Uterine smooth muscle cell (primary cell): ENCODE results near the gene HOGA1. TPM values are rescaled to one million over a fixed set of nuclear protein-coding genes. Genes with fewer than 3 reads are reported as not detected.

Source experiments
- total RNA-seq: library from RNA; depleted of rRNA; stranded (reverse); fragments of >200 nt; gene quantifications from 2 replicates; pipeline ENCODE4 v1.2.3, GENCODE V29; 2014

HOGA1 gene
- 0.50 and 0.89 TPM in 2 replicates for total RNA-seq

DNA sequence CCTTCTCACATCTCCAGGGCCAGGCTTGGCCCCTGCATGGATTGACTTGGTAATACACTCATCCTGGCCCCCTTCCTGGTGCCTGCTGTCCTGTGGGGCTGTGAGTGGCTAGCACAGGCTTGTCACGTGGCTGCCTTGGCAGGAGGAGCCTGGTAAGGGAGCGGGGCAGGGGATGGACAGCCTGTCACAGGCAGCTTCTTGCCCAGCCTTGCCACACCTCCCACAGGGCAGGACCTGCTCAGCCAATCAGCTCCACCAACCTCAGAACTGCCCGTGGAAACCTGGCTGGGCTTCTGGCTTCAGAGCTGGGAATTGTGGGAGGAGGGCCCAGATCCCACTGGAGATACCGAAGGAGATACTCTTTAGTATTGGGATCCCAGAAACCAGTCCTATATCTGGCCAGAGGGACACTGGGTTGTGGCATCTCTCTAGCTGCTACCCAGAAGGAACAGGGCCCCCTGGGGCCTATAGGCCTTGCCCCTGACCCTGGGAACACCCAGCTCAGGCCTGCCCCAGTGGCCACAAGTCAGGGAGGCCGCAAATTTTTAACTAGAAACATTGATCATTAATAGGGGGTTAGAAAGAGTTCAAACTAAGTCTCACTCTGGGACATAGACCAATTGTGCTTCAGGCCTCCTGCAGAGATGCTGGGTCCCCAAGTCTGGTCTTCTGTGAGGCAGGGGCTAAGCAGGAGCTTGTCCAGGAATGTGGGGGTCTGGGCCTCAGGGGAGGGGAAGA, at the start of gene HOGA1:
TSS of gene HOGA1 (plus strand) at position 330 of the 738 bp plus-strand sequence. CDS start at position 645, 315 bp downstream.

DNA sequence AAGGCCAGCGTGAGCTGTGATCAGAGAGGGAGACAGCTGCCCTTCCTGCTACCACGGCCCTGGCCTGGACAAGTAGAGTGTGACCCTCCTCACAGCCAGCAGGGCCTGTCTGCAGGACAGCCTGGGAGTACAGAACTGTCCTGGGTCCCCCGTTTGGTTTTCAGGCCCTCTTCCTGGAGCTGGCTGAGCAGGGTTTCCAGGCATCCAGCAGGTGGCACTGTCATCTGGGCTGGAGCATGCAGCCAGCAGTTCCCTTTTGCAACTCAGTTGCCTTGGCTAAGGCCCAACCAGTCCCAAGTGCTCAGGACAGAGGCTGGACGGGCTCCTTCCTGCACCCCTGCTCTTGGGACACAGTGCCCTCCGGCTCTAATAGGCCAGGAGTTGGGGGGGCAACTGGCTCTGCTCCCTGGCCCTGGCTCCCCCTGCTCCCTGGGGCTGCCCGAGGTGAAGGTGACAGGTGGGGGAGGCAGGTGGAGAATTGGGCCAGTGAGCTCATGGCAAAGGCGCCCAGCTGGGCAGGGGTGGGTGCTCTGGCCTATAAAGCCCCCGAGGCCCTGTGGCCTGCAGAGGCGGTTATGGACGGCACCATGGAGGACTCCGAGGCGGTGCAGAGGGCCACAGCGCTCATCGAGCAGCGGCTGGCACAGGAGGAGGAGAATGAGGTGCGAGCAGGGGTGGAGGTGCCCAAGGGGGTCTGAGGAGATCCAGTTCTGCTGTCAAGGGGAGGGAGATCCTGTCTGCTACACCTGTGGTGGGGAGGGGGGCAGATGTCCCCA, 11.8 kb upstream of the HOGA1 start, which contains the start of gene ANKRD2:
TSS of gene ANKRD2 (plus strand) at position 566 of the 776 bp plus-strand sequence. CDS start at position 576, 10 bp downstream.

DNA sequence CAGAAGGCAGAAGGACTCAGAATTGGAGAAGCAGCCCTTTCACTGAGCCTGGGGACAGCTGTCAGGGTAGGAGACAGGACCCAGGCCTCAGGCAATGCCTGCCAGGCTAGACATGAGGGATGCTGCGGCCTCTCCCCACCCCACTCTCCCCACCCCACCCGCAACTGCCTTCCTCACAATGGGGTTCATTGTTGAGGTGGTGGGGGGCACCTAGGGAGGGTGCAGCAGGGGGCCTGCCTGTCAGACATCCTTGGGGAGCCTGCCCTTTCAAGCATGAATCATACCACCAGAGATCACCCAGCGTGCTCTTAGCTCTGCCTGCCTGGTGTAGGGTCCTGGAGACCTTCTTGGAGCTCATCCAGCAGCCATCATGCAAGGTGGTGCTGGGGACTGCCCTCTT, 5.3 kb downstream of the HOGA1 start, which contains the start of gene C10orf62:
TSS of gene C10orf62 (plus strand) at position 243 of the 400 bp plus-strand sequence. CDS start 177 bp downstream, outside the sequence.

DNA sequence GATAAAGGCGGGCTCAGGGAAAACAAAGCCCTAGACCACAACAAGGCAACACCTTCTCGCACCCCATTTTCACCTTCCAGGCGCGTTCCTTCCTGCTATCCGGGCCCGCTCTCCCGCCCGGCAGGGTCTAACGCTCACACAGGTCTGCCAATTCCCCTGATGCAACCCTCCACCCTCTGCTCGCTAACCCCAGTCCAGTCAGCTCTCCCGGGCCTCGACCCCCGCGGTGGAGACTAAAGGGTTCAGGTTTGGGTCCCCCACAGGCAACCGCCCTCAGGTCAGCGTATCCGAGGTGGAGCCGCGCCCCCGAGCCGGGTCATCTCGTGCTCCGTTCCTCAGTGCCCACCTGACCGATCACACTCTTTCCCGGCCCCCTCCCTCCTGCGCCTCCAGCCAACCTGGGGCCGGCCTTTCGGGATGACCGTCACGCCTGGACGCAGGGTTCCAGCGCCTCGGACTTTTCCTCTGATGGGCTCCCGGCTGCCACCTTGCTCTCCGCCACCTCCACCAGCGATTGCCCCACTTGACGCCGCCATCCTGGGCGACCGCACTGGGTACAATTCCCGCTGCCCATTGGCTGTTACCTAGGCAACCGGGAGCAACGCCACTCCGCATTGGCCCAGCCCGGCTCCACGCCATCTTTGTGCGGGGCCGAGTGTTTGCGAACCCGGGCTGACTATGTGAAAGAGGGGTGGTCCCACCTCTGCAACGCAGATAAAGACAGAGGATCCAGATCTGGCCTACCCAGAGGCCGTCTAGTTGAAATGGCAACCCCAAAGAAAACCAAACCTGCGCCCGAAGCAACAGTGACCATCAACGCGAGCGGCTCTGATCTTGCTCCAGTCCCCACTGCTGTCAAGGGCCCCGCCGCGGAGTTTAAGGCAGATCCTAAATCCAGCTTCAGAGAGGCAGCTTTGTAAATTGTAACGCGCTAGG, 49.0 kb downstream of the HOGA1 start, which contains the start of gene MORN4:
TSS of gene MORN4 (minus strand) at position 552 of the 936 bp plus-strand sequence. CDS start 13,847 bp downstream, outside the sequence.

DNA sequence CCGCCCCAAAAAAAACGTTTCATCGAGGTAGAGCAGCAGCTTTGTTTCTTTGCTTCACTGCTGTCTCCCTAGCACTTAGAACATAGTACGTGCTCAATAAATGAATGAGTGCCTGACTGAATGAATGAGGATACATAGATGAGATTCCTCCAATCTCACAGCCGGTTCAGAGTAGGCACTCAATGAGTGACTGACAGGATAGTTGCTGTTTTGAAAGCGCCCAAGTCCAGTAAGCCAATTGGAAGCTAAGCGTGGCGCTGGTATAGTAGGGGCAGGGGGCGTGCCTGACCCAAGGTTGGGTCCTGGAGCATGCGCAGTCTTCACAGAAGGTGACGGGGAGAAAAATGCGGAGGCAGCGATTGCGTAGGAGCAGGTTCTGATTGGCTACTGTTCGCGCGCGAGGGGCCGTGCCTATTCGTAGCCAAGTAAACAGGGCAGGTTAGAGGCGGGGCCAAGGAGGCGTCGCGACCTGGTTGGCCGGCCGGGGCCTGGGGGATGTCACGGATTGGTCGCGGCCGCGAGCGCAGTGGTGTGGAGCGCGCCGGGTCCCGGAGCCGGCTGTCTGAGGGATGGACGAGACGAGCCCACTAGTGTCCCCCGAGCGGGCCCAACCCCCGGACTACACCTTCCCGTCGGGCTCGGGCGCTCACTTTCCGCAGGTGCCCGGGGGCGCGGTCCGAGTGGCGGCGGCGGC, 56.1 kb downstream of the HOGA1 start, which contains the start of gene PI4K2A:
TSS of gene PI4K2A (plus strand) at position 498 of the 694 bp plus-strand sequence. CDS start at position 570, 72 bp downstream.

Other genes with a start within 250 kb of the HOGA1 start
- 6.0 and 6.6 TPM in 2 replicates for gene FRAT2, start 249.7 kb upstream of the HOGA1 start, total RNA-seq
- 17.5 and 29.7 TPM in 2 replicates for gene RRP12, start 183.0 kb upstream of the HOGA1 start, total RNA-seq
- 355 and 484 TPM in 2 replicates for gene PGAM1, start 158.2 kb upstream of the HOGA1 start, total RNA-seq
- gene EXOSC1, start 138.4 kb upstream of the HOGA1 start, total RNA-seq: 34.6 and 39.4 TPM in 2 replicates
- 45.0 and 51.1 TPM in 2 replicates for gene ZDHHC16, start 138.2 kb upstream of the HOGA1 start, total RNA-seq
- 89.5 and 106 TPM in 2 replicates for gene MMS19, start 86.0 kb upstream of the HOGA1 start, total RNA-seq
- gene UBTD1, start 85.5 kb upstream of the HOGA1 start, total RNA-seq: 25.6 and 31.2 TPM in 2 replicates
- gene ANKRD2, start 11.6 kb upstream of the HOGA1 start, total RNA-seq: 0.25 and 0.66 TPM in 2 replicates
- gene C10orf62, start 5.3 kb downstream of the HOGA1 start, total RNA-seq: 0.11 and 0.37 TPM in 2 replicates
- gene MORN4, start 49.1 kb downstream of the HOGA1 start, total RNA-seq: 5.0 and 9.5 TPM in 2 replicates
- 27.4 and 31.5 TPM in 2 replicates for gene PI4K2A, start 56.3 kb downstream of the HOGA1 start, total RNA-seq
- 23.0 and 32.1 TPM in 2 replicates for gene AVPI1, start 102.9 kb downstream of the HOGA1 start, total RNA-seq
- 23.7 TPM in 2 replicates for gene MARVELD1, start 129.3 kb downstream of the HOGA1 start, total RNA-seq
- 24.3 and 28.9 TPM in 2 replicates for gene ZFYVE27, start 152.7 kb downstream of the HOGA1 start, total RNA-seq
- gene SFRP5, start 187.6 kb downstream of the HOGA1 start, total RNA-seq: not detected in 2 replicates